ENCODE data around the gene RELA. TPM values are rescaled to one million over a fixed set of nuclear protein-coding genes. Genes with fewer than 3 reads are reported as not detected.

The RELA gene
- total and polyA plus RNA-seq, 10 of the 15 experiments (the other 5 are each of a cell fraction or from before 2014, with no cell fraction given): 5.1 to 56.4 (median 34.2) TPM

- no peaks in the 10 kb centered on the region for H3K27me3 ChIP-seq (replicated peaks in 1 of 2; ENCODE audit: control insufficient read depth in 2 of 2, insufficient read depth in 2 of 2, low read length in 1 of 2)
- in situ Hi-C loops (cut with MboI): no loop called here
- peaks cover 30% of the 10 kb centered on the region for H3K79me2 ChIP-seq (ENCODE audit: control insufficient read depth, insufficient read depth, low read length)
- peaks cover 12 to 24% of the 10 kb centered on the region in 2 experiments for H3K36me3 ChIP-seq (ENCODE audit: control insufficient read depth in 2 of 2, insufficient read depth in 2 of 2, low read length in 1 of 2)
- BruUV-seq (replicated peaks): no TSS peak
- no peaks in the 10 kb centered on the region for H4K20me1 ChIP-seq (ENCODE audit: control insufficient read depth, insufficient read depth)
- no peaks in the 10 kb centered on the region for H3K9me3 ChIP-seq (replicated peaks; ENCODE audit: control insufficient read depth, insufficient read depth, low read length)
- POLR2A ChIA-PET: no interaction called here
- 88% methylated on average over 28 of the region's 28 CpGs for WGBS (ENCODE audit: insufficient coverage, insufficient replicate concordance, low lambda C conversion rate, missing lambda C conversion rate)
- CTCF ChIA-PET: interaction anchor here (1.7 kb wide), 1 partner anchor 10 kb away, joined by 7 read pairs; no protein-coding TSS in a partner anchor
- H3K4me3 ChIP-seq: no peak overlapping the region
- H3K4me2 ChIP-seq (ENCODE audit: control insufficient read depth, insufficient read depth): no peak overlapping the region
- no peak overlapping the region for H2AFZ ChIP-seq (ENCODE audit: control insufficient read depth, low read depth, low read length)
- H3K9ac ChIP-seq (ENCODE audit: control insufficient read depth, insufficient read depth, low read length): no peak overlapping the region
- DNase-seq (ENCODE audit: low read depth, low spot score): no peak
- ATAC-seq: no peak
- peaks cover 22% of the 10 kb centered on the region for H3K4me1 ChIP-seq (ENCODE audit: control insufficient read depth, insufficient read depth, low read length)
- no peak overlapping the region for H3K27ac ChIP-seq (ENCODE audit: control insufficient read depth, insufficient read depth)
- intact Hi-C loops (cut with micrococcal nuclease; ENCODE audit: unreplicated experiment): no loop called here
- SMC1A ChIA-PET (ENCODE audit: uncharacterized antibody, unreplicated experiment): no interaction called here
- FAIRE-seq: no peak
- TF ChIP-seq JUND (IDR thresholded peaks at IDR 0.05; ENCODE audit: low read depth, low read length): no peak
- TF ChIP-seq, protein P1, sequence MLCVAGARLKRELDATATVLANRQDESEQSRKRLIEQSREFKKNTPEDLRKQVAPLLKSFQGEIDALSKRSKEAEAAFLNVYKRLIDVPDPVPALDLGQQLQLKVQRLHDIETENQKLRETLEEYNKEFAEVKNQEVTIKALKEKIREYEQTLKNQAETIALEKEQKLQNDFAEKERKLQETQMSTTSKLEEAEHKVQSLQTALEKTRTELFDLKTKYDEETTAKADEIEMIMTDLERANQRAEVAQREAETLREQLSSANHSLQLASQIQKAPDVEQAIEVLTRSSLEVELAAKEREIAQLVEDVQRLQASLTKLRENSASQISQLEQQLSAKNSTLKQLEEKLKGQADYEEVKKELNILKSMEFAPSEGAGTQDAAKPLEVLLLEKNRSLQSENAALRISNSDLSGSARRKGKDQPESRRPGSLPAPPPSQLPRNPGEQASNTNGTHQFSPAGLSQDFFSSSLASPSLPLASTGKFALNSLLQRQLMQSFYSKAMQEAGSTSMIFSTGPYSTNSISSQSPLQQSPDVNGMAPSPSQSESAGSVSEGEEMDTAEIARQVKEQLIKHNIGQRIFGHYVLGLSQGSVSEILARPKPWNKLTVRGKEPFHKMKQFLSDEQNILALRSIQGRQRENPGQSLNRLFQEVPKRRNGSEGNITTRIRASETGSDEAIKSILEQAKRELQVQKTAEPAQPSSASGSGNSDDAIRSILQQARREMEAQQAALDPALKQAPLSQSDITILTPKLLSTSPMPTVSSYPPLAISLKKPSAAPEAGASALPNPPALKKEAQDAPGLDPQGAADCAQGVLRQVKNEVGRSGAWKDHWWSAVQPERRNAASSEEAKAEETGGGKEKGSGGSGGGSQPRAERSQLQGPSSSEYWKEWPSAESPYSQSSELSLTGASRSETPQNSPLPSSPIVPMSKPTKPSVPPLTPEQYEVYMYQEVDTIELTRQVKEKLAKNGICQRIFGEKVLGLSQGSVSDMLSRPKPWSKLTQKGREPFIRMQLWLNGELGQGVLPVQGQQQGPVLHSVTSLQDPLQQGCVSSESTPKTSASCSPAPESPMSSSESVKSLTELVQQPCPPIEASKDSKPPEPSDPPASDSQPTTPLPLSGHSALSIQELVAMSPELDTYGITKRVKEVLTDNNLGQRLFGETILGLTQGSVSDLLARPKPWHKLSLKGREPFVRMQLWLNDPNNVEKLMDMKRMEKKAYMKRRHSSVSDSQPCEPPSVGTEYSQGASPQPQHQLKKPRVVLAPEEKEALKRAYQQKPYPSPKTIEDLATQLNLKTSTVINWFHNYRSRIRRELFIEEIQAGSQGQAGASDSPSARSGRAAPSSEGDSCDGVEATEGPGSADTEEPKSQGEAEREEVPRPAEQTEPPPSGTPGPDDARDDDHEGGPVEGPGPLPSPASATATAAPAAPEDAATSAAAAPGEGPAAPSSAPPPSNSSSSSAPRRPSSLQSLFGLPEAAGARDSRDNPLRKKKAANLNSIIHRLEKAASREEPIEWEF (IDR thresholded peaks at IDR 0.05; ENCODE audit: insufficient replicate concordance, low read depth, low read length): no peak
- TF ChIP-seq, protein P2, sequence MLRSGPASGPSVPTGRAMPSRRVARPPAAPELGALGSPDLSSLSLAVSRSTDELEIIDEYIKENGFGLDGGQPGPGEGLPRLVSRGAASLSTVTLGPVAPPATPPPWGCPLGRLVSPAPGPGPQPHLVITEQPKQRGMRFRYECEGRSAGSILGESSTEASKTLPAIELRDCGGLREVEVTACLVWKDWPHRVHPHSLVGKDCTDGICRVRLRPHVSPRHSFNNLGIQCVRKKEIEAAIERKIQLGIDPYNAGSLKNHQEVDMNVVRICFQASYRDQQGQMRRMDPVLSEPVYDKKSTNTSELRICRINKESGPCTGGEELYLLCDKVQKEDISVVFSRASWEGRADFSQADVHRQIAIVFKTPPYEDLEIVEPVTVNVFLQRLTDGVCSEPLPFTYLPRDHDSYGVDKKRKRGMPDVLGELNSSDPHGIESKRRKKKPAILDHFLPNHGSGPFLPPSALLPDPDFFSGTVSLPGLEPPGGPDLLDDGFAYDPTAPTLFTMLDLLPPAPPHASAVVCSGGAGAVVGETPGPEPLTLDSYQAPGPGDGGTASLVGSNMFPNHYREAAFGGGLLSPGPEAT (IDR thresholded peaks at IDR 0.05; ENCODE audit: low read depth): no peak
- TF ChIP-seq SMAD5 (IDR thresholded peaks at IDR 0.05; ENCODE audit: low read depth): no peak
- RAD21 ChIA-PET (ENCODE audit: unreplicated experiment): interaction anchor here (1.0 kb wide), 1 partner anchor 10 kb away, joined by 3 read pairs; no protein-coding TSS in a partner anchor
Observed at GRCh38 chr11:65636108-65637031, 26.3 kb downstream of the RELA start.
